CD4-positive, alpha-beta T cell (primary cell): ENCODE results near the gene KLHL2. TPM values are rescaled to one million over a fixed set of nuclear protein-coding genes. Genes with fewer than 3 reads are reported as not detected.

Experiments used
- ATAC-seq: fragments of 200-7000 bp; cut with Tn5 transposase; one replicate; pipeline ENCODE4 v1.10.0; 2022; ENCODE audit warnings: mild to moderate bottlenecking; ENCODE audit not compliant: poor library complexity
- CTCF ChIA-PET: fragments of 350-600 bp; sonication (Branson Sonifier 250); formaldehyde crosslinking; loops from one replicate; lab custom pipeline; 2021; ENCODE audit warnings: antibody characterized with exemption, inconsistent platforms; lab: Charles Lee
- POLR2A ChIA-PET: fragments of 350-600 bp; sonication (Branson Sonifier 250); formaldehyde crosslinking; loops from one replicate; lab custom pipeline; 2021; ENCODE audit warnings: antibody characterized with exemption, inconsistent platforms; lab: Charles Lee
- DNase-seq, 14 experiments: peaks; one replicate each; pipeline ENCODE4 v3.0.0-alpha.2; 2013 to 2020; ENCODE audit warnings: mixed read lengths in 2 of 14
- H3K27ac ChIP-seq, 2 donors: one replicate each; pipeline versions ENCODE4 v1.5.1 to v1.7.0; 2013; ENCODE audit warnings: low read length in 2 of 2, low read depth in 1 of 2, mild to moderate bottlenecking in 1 of 2
- H3K27me3 ChIP-seq, 2 experiments: 1 replicate in 1 of 2; 2 replicates in 1 of 2; pipeline versions ENCODE4 v1.6.1 to v1.7.0; 2013; ENCODE audit warnings: low read length in 2 of 2, control low read depth in 1 of 2, mild to moderate bottlenecking in 1 of 2, moderate library complexity in 1 of 2; ENCODE audit not compliant: insufficient read depth in 2 of 2, control insufficient read depth in 1 of 2
- H3K36me3 ChIP-seq: one replicate; pipeline ENCODE4 v1.6.1; 2013; ENCODE audit warnings: low read length, control low read depth; ENCODE audit not compliant: insufficient read depth
- H3K4me1 ChIP-seq: one replicate; pipeline ENCODE4 v1.6.1; 2013; ENCODE audit warnings: low read length, control low read depth; ENCODE audit not compliant: insufficient read depth
- H3K4me3 ChIP-seq: one replicate; pipeline ENCODE4 v1.5.1; 2013; ENCODE audit warnings: mild to moderate bottlenecking, low read length, moderate library complexity
- H3K9me3 ChIP-seq, 2 experiments: 1 replicate in 1 of 2; 2 replicates in 1 of 2; pipeline versions ENCODE4 v1.6.1 to v1.7.0; 2013; ENCODE audit warnings: low read length in 2 of 2, mild to moderate bottlenecking in 2 of 2, control low read depth in 1 of 2, moderate library complexity in 1 of 2; ENCODE audit not compliant: control insufficient read depth in 1 of 2, insufficient read depth in 1 of 2
- H3K27ac Mint-ChIP-seq: one replicate; pipeline ENCODE4 v1.8.0; 2020; ENCODE audit warnings: mixed read lengths
- H3K27me3 Mint-ChIP-seq: one replicate; pipeline ENCODE4 v1.8.0; 2021; ENCODE audit warnings: mixed read lengths
- H3K36me3 Mint-ChIP-seq: one replicate; pipeline ENCODE4 v1.8.0; 2021; ENCODE audit warnings: low read depth, mixed read lengths
- H3K4me1 Mint-ChIP-seq: one replicate; pipeline ENCODE4 v1.8.0; 2021; ENCODE audit warnings: low read depth, mixed read lengths
- H3K4me3 Mint-ChIP-seq: one replicate; pipeline ENCODE4 v1.8.0; 2020; ENCODE audit warnings: mild to moderate bottlenecking, mixed read lengths
- H3K9me3 Mint-ChIP-seq: one replicate; pipeline ENCODE4 v1.8.0; 2020; ENCODE audit warnings: mixed read lengths
- CTCF ChIP-seq: fragments of 200-600 bp; IDR thresholded peaks from one replicate; pipeline ENCODE4 v1.8.0; 2022; ENCODE audit warnings: antibody characterized with exemption, mild to moderate bottlenecking
- intact Hi-C, 2 experiments: fragments of 100-400 bp; cut with DNase I in 1 of 2; cut with micrococcal nuclease in 1 of 2; formaldehyde crosslinking; loops; one replicate each; pipeline versions ENCODE4 v1.15.1 to v1.9.0; 2023 to 2025; cut with DNase I, micrococcal nuclease
- total RNA-seq, 174 experiments: library from RNA in 2 of 174; stranded (reverse) in 2 of 174; gene quantifications; one replicate each; pipeline ENCODE4 v1.2.3 and lab custom pipeline; 2021 to 2026

The KLHL2 gene
- total RNA-seq, 2 experiments from 2014 or later = 19.9 to 20.0 TPM

DNA sequence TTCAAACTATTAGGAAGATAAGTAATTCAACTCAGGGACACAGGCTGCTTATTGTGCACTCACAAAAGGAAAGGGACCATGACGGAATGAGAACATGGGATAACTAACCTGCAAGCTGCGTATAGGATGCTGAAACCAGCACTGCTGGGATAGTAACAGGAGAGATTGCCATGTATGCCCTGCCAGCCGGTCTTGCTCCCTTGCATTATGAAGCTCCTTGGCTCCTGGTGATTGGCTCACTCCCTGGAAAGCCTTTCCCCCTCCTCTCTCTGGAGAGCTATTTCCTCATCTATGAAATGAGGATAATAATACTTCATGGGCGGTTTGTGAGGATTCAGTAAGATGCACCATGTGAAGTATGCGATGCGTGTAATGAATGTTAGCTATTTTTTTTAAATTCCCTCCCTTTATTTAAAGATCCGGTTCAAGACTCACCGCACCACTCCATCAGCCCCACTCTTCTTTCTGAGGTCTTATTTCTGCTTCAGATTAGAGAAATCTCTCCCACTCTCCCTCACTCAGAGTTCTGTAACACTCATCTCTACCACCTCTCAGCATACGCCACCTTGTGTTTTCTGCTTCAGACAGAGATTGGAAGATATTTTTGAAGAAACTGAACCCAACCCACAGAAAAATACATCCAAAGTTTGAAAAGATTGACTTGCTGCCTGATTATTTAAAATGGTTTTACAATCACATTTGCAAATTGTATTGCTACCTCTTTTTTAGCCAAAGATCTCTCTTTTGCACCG is 138.5 kb downstream of the KLHL2 start:
- ChIA-PET POLR2A (interaction anchor here (1.6 kb wide), 1 partner anchor 215 kb away, joined by 4 read pairs; no protein-coding TSS in a partner anchor), CTCF (interaction anchor here (1.5 kb wide), 1 partner anchor 12 kb away, joined by 3 read pairs; no protein-coding TSS in a partner anchor)
- Histone ChIP-seq H3K9me3 (no peaks in the 10 kb centered on the region), H3K4me1 (no peaks in the 10 kb centered on the region), H3K36me3 (peaks cover 18% of the 10 kb centered on the region), H3K27ac (no peak overlapping the region), H3K27me3 (no peaks in the 10 kb centered on the region), H3K4me3 (no peak overlapping the region)
- ATAC-seq (no peak), DNase-seq (no peak)
- no peak overlapping the region for H3K27ac Mint-ChIP-seq
- no peak overlapping the region for H3K4me3 Mint-ChIP-seq
- H3K4me1 Mint-ChIP-seq = no peaks in the 10 kb centered on the region
- TF ChIP-seq CTCF = no peak
- no peaks in the 10 kb centered on the region for H3K27me3 Mint-ChIP-seq
- intact Hi-C loops = no loop called here
- no peaks in the 10 kb centered on the region for H3K9me3 Mint-ChIP-seq
- peaks cover 19% of the 10 kb centered on the region for H3K36me3 Mint-ChIP-seq

DNA sequence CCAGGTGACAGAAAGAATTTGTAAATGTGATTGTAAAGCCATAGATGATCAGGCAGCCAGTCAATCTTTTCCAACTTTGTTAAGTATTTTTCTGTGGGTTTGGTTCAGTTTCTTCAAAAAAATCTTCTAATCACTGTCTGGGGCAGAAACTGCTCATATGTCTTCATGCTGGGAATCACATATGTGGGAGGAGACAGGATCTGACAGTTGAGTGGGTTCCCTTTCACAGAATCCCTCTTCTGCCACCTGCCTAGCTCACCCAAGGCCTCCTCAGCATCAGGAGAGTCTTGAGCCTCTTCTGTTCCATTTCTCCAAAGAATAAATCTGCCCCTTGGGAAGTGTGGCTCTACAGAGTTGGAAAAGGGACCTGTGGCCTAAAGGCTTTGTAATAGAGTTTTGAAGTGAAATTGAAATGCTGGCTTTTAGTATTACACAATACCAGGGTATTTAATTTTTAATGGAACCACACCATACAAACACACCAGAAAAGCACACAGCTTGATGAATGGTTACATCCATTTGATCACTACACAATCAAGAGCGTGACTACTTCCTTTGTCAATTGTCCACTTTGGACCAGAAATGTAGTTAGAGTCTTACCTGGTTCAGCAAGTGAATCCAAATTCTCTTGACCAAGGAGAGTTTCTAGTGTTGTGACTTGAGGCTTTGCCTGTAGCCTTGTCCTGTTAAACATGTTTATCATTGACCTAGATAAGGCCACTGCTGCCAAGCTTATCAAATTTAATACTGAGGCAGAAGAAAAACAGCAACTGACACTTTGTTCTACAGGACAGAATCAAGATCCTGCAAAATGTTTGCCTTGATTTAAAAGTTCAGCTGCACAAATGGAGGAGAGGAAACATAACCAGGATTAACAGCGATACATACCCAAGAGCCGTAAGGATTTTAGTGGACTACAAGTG is 140.5 kb downstream of the KLHL2 start:
- intact Hi-C loops = no loop called here
- no peak for DNase-seq
- CTCF ChIA-PET = interaction anchor here (1.5 kb wide), 1 partner anchor 10 kb away, joined by 3 read pairs; no protein-coding TSS in a partner anchor

More for the DNA sequence above, 140.5 kb downstream of the KLHL2 start:
- no peak for ATAC-seq
- peaks cover 11% of the 10 kb centered on the region for H3K36me3 Mint-ChIP-seq
- POLR2A ChIA-PET = interaction anchor here (1.2 kb wide), 1 partner anchor 20 kb away, joined by 4 read pairs; the partner anchor contains the start of gene MSMO1
- no peaks in the 10 kb centered on the region for H3K4me1 ChIP-seq
- H3K27me3 Mint-ChIP-seq = peaks cover 5% of the 10 kb centered on the region
- TF ChIP-seq CTCF = no peak
- no peaks in the 10 kb centered on the region for H3K9me3 Mint-ChIP-seq
- peaks cover 5% of the 10 kb centered on the region for H3K36me3 ChIP-seq
- no peak overlapping the region for H3K27ac Mint-ChIP-seq
- no peak overlapping the region for H3K27ac ChIP-seq
- H3K4me3 Mint-ChIP-seq = no peak overlapping the region
- no peaks in the 10 kb centered on the region for H3K27me3 ChIP-seq
- no peak overlapping the region for H3K4me3 ChIP-seq
- H3K4me1 Mint-ChIP-seq = no peaks in the 10 kb centered on the region
- no peaks in the 10 kb centered on the region for H3K9me3 ChIP-seq
